ENCODE data around the gene LCN12. TPM values are rescaled to one million over a fixed set of nuclear protein-coding genes. Genes with fewer than 3 reads are reported as not detected.

Gene LCN12
- total RNA-seq, 1 experiment from 2014 or later = 0.55 TPM

- no TSS peak for BruUV-seq (replicated peaks)
- Histone ChIP-seq H3K4me3 (ENCODE audit: low read length) (no peak overlapping the region), H3K9me2 (replicated peaks; ENCODE audit: low read length) (no peaks in the 10 kb centered on the region), H3K36me3 (ENCODE audit: low read depth, low read length) (no peaks in the 10 kb centered on the region), H3K9ac (ENCODE audit: low read length) (no peak overlapping the region), H3K27ac (ENCODE audit: low read length) (no peak overlapping the region), H2AFZ (ENCODE audit: low read length) (no peak overlapping the region), H3K4me1 (ENCODE audit: insufficient read depth, low read length) (no peaks in the 10 kb centered on the region), H3K9me3 (ENCODE audit: low read length) (no peaks in the 10 kb centered on the region), H3K4me2 (ENCODE audit: low read length) (no peak overlapping the region), H3F3A (ENCODE audit: low read length, unreplicated experiment) (no peaks in the 10 kb centered on the region), H4K20me1 (ENCODE audit: low read length) (no peaks in the 10 kb centered on the region), H3K27me3 (ENCODE audit: low read length) (no peaks in the 10 kb centered on the region), H3K79me2 (ENCODE audit: low read length) (no peaks in the 10 kb centered on the region)
- intact Hi-C loops (cut with micrococcal nuclease) = no loop called here
- DNase-seq (no peak), ATAC-seq (no peak)
- TF ChIP-seq CTCF (conservative IDR thresholded peaks at IDR 0.05; ENCODE audit: low read depth, low read length) (no peak), EZH2phosphoT487 (IDR thresholded peaks at IDR 0.05; ENCODE audit: borderline replicate concordance, low read length) (no peak), EZH2 (IDR thresholded peaks at IDR 0.05; ENCODE audit: low read length, unreplicated experiment) (no peak)
- POLR2A ChIA-PET (ENCODE audit: unreplicated experiment) = no interaction called here
- CTCF ChIA-PET = no interaction called here
These were observed 4.5 kb downstream of the LCN12 start for GRCh38 chr9:136956604-136957003.

GRCh38 chr9:136957461-136957860, 5.4 kb downstream of the LCN12 start:
- H3K27me3 ChIP-seq (ENCODE audit: low read length) = no peaks in the 10 kb centered on the region
- H2AFZ ChIP-seq (ENCODE audit: low read length) = no peak overlapping the region
- H3K9me3 ChIP-seq (ENCODE audit: low read length) = no peaks in the 10 kb centered on the region
- H3K4me1 ChIP-seq (ENCODE audit: insufficient read depth, low read length) = no peaks in the 10 kb centered on the region
- no peak overlapping the region for H3K9ac ChIP-seq (ENCODE audit: low read length)
- no peak overlapping the region for H3K4me2 ChIP-seq (ENCODE audit: low read length)
- no peaks in the 10 kb centered on the region for H3K79me2 ChIP-seq (ENCODE audit: low read length)
- no peak overlapping the region for H3K4me3 ChIP-seq (ENCODE audit: low read length)
- DNase-seq = no peak
- no peaks in the 10 kb centered on the region for H4K20me1 ChIP-seq (ENCODE audit: low read length)
- intact Hi-C loops (cut with micrococcal nuclease) = no loop called here
- POLR2A ChIA-PET (ENCODE audit: unreplicated experiment) = no interaction called here
- ATAC-seq = no peak
- H3F3A ChIP-seq (ENCODE audit: low read length, unreplicated experiment) = no peaks in the 10 kb centered on the region
- BruUV-seq (replicated peaks) = no TSS peak
- H3K9me2 ChIP-seq (replicated peaks; ENCODE audit: low read length) = no peaks in the 10 kb centered on the region
- no peak for TF ChIP-seq CTCF (conservative IDR thresholded peaks at IDR 0.05; ENCODE audit: low read depth, low read length)
- CTCF ChIA-PET = no interaction called here
- no peaks in the 10 kb centered on the region for H3K36me3 ChIP-seq (ENCODE audit: low read depth, low read length)
- no peak overlapping the region for H3K27ac ChIP-seq (ENCODE audit: low read length)

GRCh38 chr9:136957901-136958300, 5.8 kb downstream of the LCN12 start:
- Histone ChIP-seq H3K9me3 (ENCODE audit: low read length) (no peaks in the 10 kb centered on the region), H3K4me1 (ENCODE audit: insufficient read depth, low read length) (no peaks in the 10 kb centered on the region), H3K4me3 (ENCODE audit: low read length) (no peak overlapping the region), H3K9me2 (replicated peaks; ENCODE audit: low read length) (no peaks in the 10 kb centered on the region), H3K4me2 (ENCODE audit: low read length) (no peak overlapping the region), H3F3A (ENCODE audit: low read length, unreplicated experiment) (no peaks in the 10 kb centered on the region), H2AFZ (ENCODE audit: low read length) (no peak overlapping the region), H3K36me3 (ENCODE audit: low read depth, low read length) (no peaks in the 10 kb centered on the region), H3K79me2 (ENCODE audit: low read length) (no peaks in the 10 kb centered on the region), H3K27ac (ENCODE audit: low read length) (no peak overlapping the region), H3K27me3 (ENCODE audit: low read length) (no peaks in the 10 kb centered on the region), H4K20me1 (ENCODE audit: low read length) (no peaks in the 10 kb centered on the region), H3K9ac (ENCODE audit: low read length) (no peak overlapping the region)
- no peak for TF ChIP-seq CTCF (conservative IDR thresholded peaks at IDR 0.05; ENCODE audit: low read depth, low read length)
- TF ChIP-seq EZH2phosphoT487 (IDR thresholded peaks at IDR 0.05; ENCODE audit: borderline replicate concordance, low read length) = no peak
- no peak for TF ChIP-seq EZH2 (IDR thresholded peaks at IDR 0.05; ENCODE audit: low read length, unreplicated experiment)
- no peak for DNase-seq
- ATAC-seq = no peak
- POLR2A ChIA-PET (ENCODE audit: unreplicated experiment) = no interaction called here
- no TSS peak for BruUV-seq (replicated peaks)
- CTCF ChIA-PET = no interaction called here
- intact Hi-C loops (cut with micrococcal nuclease) = no loop called here

Data from PC-3 (cell line).